ENCODE results near the gene COL10A1. TPM values are rescaled to one million over a fixed set of nuclear protein-coding genes. Genes with fewer than 3 reads are reported as not detected.

COL10A1 gene
- total and polyA plus RNA-seq, 3 donors from 2014 or later, result 0.06 to 0.34 (median 0.16) TPM

GRCh38 chr6:116073765-116074440 lies 52.0 kb downstream of the COL10A1 start:
- intact Hi-C loops (cut with DNase I; ENCODE audit: low total_unique reads), result no loop called here

GRCh38 chr6:116072368-116072767 lies 53.6 kb downstream of the COL10A1 start:
- no peaks in the 10 kb centered on the region for H3K36me3 ChIP-seq (ENCODE audit: low read depth, missing control alignments)

More at GRCh38 chr6:116073765-116074440, 52.0 kb downstream of the COL10A1 start:
- TF ChIP-seq CTCF (IDR thresholded peaks at IDR 0.05) (no peak), POLR2A (IDR thresholded peaks at IDR 0.05) (no peak)
- DNase-seq, result no peak
- Histone ChIP-seq H3K36me3 (ENCODE audit: low read depth, missing control alignments) (no peaks in the 10 kb centered on the region), H3K27ac (no peak overlapping the region), H3K27me3 (no peaks in the 10 kb centered on the region), H3K4me3 (no peak overlapping the region), H3K9me3 (no peaks in the 10 kb centered on the region), H3K4me1 (no peaks in the 10 kb centered on the region)
- 77 to 81% methylated on average over 2 of the region's 2 CpGs for WGBS, 2 donors

GRCh38 chr6:116070616-116071389 lies 55.1 kb downstream of the COL10A1 start:
- TF ChIP-seq POLR2A (IDR thresholded peaks at IDR 0.05), result no peak
- no peak for TF ChIP-seq CTCF (IDR thresholded peaks at IDR 0.05)
- 72 to 82% methylated on average over 2 of the region's 2 CpGs for WGBS, 2 donors

More at GRCh38 chr6:116072368-116072767, 53.6 kb downstream of the COL10A1 start:
- Histone ChIP-seq H3K27ac (no peak overlapping the region), H3K4me1 (no peaks in the 10 kb centered on the region), H3K27me3 (no peaks in the 10 kb centered on the region), H3K9me3 (no peaks in the 10 kb centered on the region), H3K4me3 (no peak overlapping the region)
- intact Hi-C loops (cut with DNase I; ENCODE audit: low total_unique reads), result no loop called here
- TF ChIP-seq POLR2A (IDR thresholded peaks at IDR 0.05) (no peak), CTCF (IDR thresholded peaks at IDR 0.05) (no peak)
- no peak for DNase-seq
- 51 to 80% methylated on average over 1 of the region's 1 CpG for WGBS, 2 donors

GRCh38 chr6:116070101-116070500 lies 55.8 kb downstream of the COL10A1 start:
- Histone ChIP-seq H3K9me3 (no peaks in the 10 kb centered on the region), H3K4me1 (no peaks in the 10 kb centered on the region), H3K27me3 (no peaks in the 10 kb centered on the region), H3K4me3 (no peak overlapping the region), H3K36me3 (ENCODE audit: low read depth, missing control alignments) (no peaks in the 10 kb centered on the region), H3K27ac (no peak overlapping the region)
- no peak for DNase-seq
- intact Hi-C loops (cut with DNase I; ENCODE audit: low total_unique reads), result no loop called here
- TF ChIP-seq CTCF (IDR thresholded peaks at IDR 0.05), result no peak
- no peak for TF ChIP-seq POLR2A (IDR thresholded peaks at IDR 0.05)
- WGBS, 2 donors, result 88 to 92% methylated on average over 1 of the region's 1 CpG

More at GRCh38 chr6:116070616-116071389, 55.1 kb downstream of the COL10A1 start:
- Histone ChIP-seq H3K36me3 (ENCODE audit: low read depth, missing control alignments) (no peaks in the 10 kb centered on the region), H3K9me3 (no peaks in the 10 kb centered on the region), H3K4me1 (no peaks in the 10 kb centered on the region), H3K4me3 (no peak overlapping the region), H3K27me3 (no peaks in the 10 kb centered on the region), H3K27ac (no peak overlapping the region)
- DNase-seq, result no peak
- intact Hi-C loops (cut with DNase I; ENCODE audit: low total_unique reads), result no loop called here

Other genes starting within 250 kb of the COL10A1 start
- gene FRK, start 65.2 kb downstream of the COL10A1 start, total RNA-seq, result 1 to 10 TPM; 1.5 to 3.7 TPM
- gene FRK, start 65.2 kb downstream of the COL10A1 start, polyA plus RNA-seq (ENCODE audit: insufficient read depth, low read depth, low replicate concordance), result 2.5 TPM
- 10 to 100 TPM; 10.7 to 22.8 TPM for gene NT5DC1, start 25.3 kb downstream of the COL10A1 start, total RNA-seq
- gene NT5DC1, start 25.3 kb downstream of the COL10A1 start, polyA plus RNA-seq (ENCODE audit: insufficient read depth, low read depth, low replicate concordance), result 28.2 TPM
- 10 to 100 TPM; 27.9 to 33.1 TPM for gene TSPYL4, start 127.9 kb upstream of the COL10A1 start, total RNA-seq
- 39.8 TPM for gene TSPYL4, start 127.9 kb upstream of the COL10A1 start, polyA plus RNA-seq (ENCODE audit: insufficient read depth, low read depth, low replicate concordance)
- gene TSPYL1, start 153.8 kb upstream of the COL10A1 start, total RNA-seq, result 10 to 100 TPM; 86.4 to 95.0 TPM
- gene TSPYL1, start 153.8 kb upstream of the COL10A1 start, polyA plus RNA-seq (ENCODE audit: insufficient read depth, low read depth, low replicate concordance), result 91.9 TPM
- gene DSE, start 244.8 kb upstream of the COL10A1 start, total RNA-seq, result 10 to 100 TPM; 35.1 to 49.3 TPM
- gene DSE, start 244.8 kb upstream of the COL10A1 start, polyA plus RNA-seq (ENCODE audit: insufficient read depth, low read depth, low replicate concordance), result 31.5 TPM